NOMO-1 treated with DMSO at 0.1 percent for 48 hours (cell line): ENCODE measurements around the gene PPIE.
A peak's percentile ranks its signal among the peaks of the same experiment; 100 is the strongest.
"Not testable (repeated sequence)": the region's sequence is repeated elsewhere in the genome, so short reads cannot be mapped to it uniquely, and the experiment has no call there.

ENCODE experiments used
- DNase-seq: peaks from one replicate; lab custom pipeline; 2025; ENCODE audit not compliant: unreplicated experiment; lab: John Stamatoyannopoulos, UW

Gene PPIE

DNA sequence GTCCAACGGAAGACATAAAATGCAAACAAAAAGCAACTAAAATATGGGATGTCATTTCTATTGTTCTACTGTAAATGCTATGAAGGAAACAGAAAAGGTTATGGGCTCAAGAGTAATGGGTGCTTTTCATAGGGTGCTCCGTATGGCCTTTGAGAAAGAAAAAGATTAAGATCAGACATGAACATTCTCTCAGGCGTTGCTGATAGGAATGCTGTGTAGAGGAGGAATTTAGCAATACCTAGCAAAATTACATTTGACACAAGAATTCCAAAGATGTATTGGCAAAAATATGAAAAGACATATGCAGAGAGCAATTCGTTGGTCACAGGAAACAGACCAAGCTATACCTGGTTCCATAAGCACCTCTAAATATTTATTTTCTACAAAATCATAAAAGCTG is 38.2 kb downstream of the PPIE start:
- DNase-seq = no peak

DNA sequence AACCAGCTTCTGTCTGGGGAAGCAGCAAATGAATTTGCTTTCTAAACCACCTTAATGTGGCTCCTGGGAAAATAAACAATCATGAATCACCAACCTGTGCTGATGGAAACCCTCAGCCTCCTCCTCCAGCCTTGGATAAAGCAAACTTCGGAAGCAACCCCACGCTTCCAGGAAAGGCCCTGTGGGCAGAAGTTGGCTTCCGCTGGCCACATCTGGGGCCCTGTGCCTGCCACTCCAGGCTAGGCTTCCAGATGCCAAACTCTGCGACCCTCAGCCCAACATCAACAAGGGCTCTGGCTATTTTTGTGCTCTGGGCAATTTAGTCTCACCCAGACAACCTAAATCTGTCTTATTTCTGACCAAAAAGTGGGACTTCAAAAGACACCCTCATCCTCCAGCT is 38.6 kb downstream of the PPIE start:
- DNase-seq = no peak

DNA sequence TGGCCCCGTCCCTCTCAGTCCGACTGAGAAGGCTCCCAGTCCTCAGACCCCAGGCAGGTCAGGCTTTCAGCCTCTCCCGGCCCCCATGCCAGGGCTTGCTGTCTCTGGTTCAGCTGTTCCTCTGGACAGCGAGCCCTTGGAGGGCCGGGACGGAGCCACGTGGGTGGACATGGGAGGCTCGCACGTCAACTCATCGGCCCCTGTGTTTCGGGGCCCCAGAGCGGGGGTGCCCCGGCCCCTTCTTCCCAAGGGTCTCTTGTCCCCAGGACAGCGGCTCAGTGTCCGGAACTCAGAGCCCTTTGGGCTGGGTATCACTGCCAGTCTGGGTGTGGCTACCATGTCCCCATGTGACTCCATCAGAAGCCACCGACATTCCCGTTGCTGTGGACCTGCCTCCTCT is 39.2 kb downstream of the PPIE start:
- not testable (repeated sequence) for DNase-seq

DNA sequence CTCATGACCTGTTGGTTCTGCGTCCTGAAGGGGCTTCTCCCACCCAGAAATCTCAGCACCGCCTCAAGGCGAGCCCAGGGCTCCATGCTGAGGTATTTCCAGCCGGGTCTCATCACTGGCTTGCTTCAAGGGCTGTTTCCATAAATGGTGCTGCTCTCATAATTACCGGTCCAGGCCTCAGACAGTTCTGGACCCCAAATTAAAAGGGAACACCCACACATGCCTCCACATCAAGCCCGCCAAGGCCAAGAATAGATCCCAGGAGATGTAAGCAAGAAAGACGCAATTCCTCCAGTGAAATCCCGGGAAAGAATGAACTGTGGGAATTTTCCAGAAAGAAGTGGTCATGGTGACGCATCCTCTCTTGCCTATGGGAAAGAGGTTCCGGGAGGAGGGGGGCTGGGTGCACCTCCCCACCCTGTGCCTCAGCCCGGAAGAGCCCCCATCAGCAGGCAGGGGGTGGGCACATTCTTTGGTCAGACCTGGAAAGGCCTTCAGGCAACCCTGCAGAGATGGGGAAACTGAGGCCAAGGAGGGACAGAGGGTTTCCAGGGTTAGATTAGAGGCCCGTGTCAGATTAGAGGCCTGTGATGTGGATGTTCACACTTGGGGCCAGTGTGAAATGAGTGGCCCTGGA is 39.9 kb downstream of the PPIE start:
- DNase-seq = not testable (repeated sequence)

DNA sequence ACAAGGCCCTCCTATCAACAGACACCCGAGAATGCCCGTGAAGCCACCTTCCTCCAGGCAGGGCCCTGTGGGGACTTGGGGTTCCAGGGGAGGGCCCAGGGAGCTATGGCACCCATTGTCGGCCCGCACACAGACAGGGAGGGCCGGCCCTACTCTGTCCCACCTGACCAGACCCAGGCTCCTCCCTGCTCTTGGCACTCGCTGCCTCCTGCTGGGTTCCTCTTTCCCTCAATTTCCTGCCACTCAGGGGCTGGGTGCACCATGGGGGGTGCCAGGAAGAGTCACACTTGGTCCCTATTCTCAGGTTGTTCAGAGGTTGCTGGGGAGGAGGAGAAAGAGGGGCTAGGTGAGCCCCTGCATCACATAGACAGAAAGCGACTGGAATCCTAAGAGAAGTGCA is 40.5 kb downstream of the PPIE start:
- no peak for DNase-seq

DNA sequence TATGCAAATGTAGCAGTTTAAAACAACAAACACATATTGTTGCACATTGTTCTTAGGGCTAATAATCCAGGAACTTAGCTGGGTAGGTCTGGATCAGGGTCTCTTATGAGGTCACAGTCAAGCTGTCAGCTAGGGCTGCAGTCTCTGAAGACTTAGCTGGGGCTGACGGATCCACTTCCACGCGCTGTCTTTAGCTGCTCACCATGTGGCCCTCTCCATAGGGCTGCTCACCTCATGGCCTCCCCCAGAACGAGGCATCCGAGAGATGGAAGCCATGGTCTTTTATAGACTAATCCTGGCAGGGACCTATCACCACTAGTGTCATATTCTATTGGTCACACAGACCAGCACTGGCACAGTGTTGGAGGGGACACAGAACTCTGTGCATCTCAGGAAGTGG is 41.1 kb downstream of the PPIE start:
- DNase-seq = no peak

DNA sequence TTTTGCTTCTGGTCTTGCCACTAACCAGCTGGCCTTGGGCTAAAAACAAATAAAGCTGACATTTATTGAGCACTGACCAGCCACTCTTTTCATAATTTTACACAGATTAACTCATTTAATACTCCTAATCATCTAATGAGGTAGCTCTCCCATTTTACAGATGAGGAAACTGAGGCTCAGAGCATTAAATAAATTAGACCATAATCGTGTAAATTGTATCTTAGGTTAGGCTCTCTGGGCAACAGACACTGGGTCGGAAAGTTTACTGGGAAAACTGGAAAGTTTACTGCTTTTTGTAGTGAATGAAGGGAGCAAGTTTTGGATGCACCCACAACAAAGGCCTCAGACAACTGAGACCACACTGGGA is 42.6 kb downstream of the PPIE start:
- DNase-seq = no peak

DNA sequence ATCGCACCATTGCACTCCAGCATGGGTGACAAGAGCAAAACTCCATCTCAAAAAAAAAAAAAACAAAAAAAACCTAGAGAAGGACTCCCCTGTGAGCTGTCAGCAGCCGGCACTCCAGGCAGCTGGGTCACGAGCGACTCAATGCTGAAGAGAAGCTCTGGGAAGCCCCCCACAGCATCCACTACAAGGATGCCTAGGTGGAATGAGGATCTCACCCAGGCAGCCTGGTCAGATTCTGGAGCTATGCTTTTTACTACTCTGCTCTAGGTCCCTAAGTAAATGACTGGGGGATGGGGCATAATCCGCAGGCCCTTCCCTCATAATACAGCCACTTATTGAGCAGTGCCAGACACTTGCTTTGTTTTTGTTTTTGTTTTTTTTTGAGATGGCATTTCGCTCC is 43.4 kb downstream of the PPIE start:
- DNase-seq = no peak

DNA sequence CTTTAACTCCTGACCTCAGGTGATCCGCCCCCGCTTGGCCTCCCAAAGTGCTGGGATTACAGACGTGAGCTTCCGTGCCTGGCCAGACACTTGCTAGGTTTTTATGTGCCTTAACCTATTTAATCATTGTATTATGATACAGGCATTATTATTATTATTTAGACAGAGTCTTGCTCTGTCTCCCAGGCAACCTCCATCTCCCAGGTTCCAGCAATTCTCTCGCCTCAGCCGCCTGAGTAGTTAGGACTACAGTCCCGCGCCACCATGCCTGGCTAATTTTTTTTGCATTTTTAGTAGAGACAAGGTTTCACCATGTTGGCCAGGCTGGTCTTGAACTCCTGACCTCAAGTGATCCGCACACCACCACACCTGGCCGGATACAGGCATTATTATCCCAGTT is 44.0 kb downstream of the PPIE start:
- not testable (repeated sequence) for DNase-seq

DNA sequence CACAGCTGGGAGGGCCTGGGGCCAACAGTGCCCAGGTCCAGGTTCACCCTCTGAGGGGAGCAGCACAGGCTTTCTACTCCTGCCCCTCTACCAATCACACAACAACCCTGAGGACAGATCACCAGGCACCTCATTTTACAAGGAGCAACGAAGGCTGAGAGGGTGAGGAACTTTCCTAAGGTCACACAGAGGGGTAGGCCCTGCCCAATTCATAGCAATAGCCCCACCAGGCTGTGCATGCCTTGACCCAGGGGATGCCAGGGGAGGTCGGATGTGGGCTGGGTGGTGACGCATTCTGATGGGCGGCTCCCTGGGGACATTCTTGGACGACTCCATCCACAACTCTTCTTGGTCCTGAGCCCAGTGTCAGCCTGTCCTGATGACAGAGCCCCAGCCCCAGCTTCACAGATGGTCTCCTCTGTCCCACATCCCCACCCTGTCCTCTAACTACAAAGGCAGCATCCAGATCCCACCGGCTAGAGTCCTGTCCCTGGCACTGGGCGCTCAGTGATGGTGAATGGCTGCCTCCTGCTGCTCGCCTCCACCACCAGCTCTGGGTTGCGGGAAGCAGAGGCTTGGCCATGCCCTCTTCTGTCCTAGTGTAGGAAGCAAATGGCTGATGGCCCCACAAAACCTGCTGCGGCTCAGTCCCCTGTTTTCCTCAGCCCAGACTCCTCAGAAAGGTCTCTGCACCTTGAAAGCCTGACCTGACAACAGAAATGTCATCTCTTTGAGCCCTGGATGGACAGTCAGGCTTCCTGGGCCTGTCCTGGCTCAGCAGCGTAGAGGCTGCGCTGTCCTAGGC is 47.8 kb downstream of the PPIE start:
- not testable (repeated sequence) for DNase-seq

DNA sequence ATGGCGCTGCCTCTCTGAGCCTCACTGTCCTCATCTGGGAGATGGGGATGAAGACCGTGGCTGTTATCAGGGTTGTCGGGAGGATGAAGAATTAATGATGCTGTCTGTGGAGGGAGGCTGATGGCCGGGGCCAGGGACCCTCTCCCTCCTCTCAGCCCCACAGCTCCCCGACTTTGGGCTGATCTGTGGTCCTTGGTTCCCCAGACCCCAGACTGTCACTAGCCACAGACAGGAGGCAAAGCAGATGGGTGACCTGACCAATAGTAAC is 48.4 kb downstream of the PPIE start:
- not testable (repeated sequence) for DNase-seq

DNA sequence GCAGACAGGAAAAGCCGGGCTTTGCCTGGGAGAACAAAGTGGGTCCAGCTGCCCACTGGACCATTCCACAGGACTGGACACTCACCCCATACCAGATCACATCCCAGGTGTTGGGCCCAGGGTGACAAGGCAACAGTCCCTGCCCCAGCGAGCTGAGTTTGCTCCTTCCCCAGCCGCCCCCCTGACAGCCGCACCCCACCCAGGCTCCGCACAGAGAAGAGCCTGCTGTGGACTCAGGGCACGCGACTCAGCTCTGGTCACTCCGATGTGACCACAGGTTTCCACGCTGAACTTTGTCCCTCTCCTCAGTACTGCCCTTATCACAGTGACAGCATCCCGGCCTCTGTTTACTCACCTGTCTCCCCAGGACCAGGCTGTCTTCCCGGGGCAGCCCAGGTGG is 48.8 kb downstream of the PPIE start:
- no peak for DNase-seq

DNA sequence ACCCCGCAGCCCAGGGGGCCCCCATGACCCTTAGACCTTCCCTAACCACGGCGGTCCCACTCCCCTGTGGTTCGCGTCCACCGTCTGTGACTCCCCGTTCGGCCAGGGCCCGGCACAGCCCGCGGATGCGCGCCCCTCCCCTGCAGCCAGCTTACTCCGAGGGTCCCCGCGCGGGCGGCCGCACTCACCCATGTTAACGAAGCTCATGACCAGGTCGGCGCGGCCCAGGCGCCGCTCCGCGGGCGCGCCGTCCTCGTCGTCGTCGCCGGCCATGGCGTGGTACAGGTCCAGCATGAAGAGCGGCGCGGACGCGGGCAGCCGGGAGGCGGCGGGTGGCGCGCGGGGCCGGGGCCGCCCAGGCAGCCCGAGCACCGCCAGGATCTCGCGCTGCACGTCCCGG is 49.3 kb downstream of the PPIE start:
- DNase-seq = not testable (repeated sequence)

DNA sequence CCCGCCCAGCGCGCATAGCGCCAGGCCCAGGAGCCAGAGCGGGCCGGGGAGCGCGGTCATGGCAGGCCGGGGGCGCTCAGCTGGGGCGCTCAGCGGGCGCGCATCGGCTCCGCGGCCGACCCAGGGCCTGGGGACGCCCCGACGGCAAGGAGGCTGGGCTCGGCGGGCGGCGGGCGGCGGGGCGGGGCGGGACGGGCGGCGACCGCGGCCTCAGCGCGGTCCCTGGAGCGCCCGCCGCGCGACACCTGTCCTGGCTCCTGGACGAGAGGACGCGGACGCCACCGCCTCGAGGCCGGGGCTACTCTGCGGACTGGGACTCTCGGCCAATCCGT is 49.7 kb downstream of the PPIE start:
- no peak for DNase-seq

DNA sequence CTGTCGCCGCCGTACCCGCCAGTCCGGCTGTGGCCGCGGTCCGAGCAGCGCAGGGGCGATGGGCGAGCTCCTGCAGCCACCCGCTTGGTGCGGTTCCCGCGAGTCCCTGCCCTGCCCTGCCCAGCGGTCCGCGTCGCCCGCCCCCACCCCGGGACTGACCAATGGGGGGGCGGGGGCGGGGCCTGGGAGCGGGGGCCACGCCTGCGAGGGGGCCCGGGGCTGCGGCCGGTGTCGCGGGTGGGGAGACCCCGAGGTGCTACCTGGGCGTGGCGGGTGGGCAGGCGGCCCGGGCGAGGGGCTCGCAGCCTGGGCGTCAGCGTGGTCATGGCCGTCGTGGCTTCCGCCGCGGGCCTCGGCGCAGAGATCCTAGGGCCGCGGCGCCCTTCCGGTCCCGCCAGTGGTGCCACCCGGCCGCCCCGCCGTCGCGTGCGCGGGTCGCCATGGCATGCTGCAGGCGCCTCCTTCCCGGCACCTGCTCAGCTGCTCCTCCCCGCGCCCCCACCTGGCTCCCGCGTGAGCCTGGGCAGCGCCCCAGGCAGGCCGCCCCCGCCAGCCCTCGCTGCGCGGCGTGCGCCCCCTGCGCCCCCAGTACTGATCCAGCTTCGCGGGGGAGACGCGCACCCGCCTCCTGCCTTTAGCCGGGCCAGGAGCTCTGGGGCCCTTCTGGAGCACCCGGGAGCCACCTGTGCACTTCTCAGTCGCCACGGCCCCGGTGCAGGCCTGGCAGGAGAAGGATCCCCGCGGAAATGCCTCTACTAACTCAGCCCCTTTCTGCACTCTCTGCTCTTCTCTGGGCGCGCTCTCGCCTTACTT is 50.3 kb downstream of the PPIE start, which contains the start of gene BMP8B:
TSS of gene BMP8B (minus strand) at position 108 of the 813 bp plus-strand sequence. CDS start 380 bp downstream, outside the sequence.
- peak; percentile 66 for DNase-seq

DNA sequence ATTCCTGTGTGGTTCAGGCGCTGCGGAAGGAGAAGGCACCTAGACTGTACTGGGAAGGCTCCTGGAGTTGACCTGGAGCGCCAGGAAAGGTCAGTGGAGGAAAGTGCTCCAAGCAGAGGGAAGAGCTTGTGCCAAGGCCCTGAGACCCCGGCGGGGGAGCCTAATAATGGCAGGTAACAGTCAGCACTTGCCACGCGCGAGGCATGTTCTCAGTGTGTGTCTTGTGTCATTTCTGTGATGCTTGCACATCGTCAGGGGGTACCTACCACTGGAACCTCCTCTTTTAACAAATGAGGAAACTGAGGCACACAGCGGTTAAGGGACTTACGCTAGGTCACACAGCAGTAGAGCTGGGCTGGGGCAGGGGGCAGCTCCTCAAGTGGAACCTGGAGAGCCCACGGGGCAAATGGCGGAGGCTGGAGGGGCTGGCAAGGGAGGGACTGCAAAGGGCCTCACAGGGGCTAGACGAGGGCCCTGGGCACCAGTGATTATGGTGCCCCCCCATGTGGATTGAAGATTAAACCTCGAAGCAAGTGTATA is 51.0 kb downstream of the PPIE start:
- DNase-seq = no peak

DNA sequence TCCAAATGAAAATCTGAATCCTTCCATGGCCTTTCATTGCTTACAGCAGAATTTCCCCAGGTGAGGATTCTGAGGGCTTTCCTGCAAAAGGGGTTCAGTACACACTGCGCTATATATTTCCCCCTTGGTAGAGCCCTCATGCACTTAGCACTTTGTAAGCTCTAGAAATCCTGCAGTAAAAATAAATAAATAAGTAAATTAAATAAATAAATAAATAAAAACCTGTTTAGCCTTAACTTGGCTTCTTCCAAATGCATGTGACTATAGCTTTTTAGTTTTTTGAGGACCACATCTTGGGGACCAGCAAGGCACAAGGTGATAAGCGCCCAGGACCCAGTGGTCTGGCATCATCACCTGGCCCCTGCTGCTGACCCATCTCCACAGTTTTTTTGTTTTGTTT is 53.2 kb downstream of the PPIE start:
- DNase-seq = no peak

DNA sequence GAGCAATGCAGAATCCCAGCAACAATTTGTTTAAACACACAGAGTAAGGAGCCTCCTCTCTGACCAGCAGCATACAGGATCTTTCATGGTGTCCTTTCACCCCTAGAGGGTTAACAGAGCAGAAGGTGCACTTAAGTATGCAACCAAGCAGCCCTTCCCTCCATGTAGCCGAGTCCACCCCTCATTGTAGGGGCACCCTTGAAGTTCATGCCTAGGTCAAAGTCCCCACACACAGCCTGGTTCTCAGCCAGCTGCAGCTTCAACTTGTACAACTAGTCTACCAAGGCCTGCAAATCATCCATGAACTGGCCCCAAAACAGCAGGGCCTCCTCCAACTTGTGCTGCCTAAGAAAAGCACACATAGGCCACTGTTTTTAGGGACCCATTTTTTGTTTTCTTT is 57.0 kb downstream of the PPIE start:
- DNase-seq = no peak

DNA sequence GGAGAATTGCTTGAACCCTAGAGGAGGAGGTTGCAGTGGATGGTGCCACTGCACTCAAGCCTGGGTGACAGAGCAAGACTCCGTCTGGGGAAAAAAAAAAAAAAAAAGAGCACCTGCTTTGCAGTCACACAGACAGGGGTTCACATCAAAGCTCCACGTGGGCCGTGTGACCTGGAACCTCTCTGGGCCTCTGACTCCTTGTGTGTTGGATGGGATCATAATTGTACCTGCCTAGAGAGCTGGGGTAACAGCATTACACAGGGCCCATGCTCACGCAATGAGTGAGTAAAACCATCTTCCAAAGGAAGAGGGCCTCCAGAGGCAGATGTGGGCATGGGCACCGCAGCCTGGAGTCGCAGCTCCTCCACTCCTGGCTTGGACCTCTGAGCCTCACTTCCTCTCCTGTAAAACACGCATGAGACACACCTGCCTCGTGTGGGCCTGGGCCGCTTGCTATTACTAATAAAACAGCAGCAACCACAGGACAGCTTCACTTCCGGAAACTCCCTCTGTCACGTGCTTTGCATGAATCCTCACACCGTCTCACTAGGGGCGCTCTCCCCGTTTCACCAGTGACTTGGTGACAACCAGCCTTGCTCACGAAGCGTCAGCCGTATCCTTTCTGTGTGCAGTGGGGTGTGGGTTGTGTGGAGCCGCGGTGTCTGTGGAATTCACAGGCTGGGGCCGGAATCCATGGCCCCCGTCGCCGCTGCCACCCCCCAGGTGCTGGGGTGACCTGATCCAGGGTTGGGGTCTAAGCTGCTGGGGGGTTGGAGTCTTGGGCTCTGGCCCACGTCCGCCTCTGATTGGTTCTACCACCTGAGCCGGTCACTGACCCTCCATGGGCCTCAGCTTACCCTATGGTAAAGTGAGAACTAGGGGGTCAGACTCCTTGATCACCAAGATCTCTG is 60.4 kb downstream of the PPIE start:
- DNase-seq = peak; percentile 98

DNA sequence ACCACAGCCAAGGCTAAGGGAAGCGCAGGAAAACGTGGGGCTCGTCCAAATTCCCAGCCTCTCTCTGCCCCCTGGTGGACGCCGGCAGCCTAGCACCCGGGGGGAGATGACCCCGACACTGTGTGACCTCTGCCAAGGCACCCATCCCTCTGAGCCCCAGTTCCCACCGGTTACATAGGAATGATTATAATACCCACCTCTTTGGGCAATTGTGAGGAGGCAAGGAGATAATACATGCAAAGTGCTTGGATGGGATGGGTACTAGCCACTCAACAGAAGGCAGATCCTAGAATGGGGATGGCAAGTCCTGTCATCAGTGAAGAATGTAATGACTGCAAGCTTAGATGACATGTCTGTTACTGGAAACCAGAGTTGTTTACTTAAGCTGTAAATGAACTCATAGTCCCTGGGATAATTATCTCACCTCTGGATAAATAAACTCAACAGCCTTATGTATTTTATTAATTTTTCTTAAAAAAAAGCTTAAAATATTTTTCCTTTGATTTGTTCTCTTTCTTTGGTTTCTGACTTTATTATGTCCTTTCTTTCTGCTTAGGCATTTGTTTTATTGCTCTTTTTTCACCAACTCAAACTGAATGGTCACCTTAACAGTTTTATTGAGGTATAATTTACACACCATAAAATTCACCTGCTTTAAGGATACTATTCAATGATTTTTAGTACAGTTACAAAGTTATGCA is 61.2 kb downstream of the PPIE start:
- DNase-seq = peak; percentile 69
